SW480 (cell line): ENCODE measurements around the gene ANAPC13.

Experiments
- DNase-seq: peaks from one replicate; pipeline ENCODE4 v3.0.0-alpha.2; 2016; ENCODE audit warnings: low spot score

Gene ANAPC13, protein sequence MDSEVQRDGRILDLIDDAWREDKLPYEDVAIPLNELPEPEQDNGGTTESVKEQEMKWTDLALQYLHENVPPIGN

DNA sequence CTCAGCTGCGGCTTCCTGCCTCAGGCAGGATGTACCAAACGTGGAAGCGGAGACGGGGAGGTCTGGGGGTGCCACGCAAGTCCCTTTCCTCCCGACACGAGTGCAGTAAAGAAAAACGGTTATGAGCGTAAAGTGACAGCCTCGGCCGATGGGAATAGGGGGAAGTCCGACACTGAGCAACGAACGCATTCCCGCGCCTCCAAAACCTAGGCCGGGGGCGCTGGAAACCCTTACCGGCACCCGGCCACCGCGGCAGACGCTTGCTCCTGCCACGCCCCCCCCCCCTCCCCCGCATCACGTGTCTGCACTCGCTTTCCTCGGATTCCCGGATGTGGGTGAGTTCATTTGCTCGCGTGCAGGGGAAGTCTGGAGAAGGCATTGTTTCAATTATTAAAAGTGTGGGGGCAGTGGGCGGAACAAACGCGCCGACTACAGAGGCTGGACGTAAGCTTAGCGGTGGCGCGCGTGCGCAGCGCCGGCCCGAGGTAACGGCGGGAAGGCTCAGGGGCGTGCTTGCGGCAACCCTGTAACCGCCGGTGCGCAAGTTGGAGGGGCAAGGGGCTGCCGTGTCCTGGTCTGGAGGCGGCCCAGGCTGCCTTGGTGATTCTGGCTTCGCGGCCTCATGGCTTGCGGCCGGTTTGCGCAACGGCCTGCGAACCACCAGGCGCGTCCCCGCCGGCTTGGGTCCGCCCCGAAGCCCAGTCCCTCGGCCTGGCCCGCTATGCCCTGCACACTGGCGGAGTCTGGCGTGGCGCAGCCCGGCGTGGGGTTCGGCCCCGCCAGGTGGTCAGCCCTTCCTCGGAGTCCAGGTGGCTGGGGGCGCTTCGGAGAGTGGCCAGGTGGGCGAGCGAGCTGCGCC, at the start of gene ANAPC13, which contains the start of gene CEP63:
TSS of gene ANAPC13 (minus strand) at position 268 of the 859 bp plus-strand sequence. CDS start 3,081 bp downstream, outside the sequence.
TSS of gene CEP63 (plus strand) at position 340 of the 859 bp plus-strand sequence. CDS start 9,264 bp downstream, outside the sequence.
- DNase-seq, result peak; percentile 99

DNA sequence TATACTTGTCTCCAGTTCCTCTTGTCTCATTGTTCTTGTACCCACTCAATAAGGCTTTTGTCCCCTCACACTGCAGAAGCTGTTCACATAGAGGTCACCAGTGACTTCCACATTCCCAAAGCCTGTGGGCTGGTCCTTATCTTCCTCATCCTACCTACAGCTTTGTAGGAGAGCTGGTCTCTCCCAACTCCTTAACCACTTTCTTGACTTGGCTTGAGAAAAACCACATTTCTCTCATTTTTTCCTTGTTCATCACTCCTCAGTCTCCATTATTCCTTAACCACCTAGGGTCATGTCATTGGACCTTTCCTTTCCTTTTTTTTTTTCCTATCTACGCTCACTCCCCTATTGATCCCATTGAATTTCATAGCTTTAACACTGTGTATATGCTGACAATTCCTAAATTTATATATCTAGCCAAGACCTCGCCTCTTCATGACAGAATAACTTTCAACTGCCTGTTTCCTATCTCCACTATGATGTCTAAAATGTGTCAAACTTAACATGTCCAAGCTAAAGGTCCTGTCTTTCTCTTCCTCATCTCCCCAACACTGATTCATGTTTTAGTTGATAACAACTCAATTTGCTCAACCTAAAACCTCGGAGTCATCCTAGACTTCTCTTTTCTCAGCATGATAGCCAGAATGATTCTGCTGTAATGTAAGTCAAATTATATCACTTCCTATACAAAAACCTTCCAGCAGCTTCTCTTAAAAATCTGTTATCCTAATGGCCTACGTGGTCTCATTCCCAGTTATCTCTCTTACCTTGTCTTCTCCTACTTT, 49.6 kb upstream of the ANAPC13 start:
- DNase-seq, result no peak

DNA sequence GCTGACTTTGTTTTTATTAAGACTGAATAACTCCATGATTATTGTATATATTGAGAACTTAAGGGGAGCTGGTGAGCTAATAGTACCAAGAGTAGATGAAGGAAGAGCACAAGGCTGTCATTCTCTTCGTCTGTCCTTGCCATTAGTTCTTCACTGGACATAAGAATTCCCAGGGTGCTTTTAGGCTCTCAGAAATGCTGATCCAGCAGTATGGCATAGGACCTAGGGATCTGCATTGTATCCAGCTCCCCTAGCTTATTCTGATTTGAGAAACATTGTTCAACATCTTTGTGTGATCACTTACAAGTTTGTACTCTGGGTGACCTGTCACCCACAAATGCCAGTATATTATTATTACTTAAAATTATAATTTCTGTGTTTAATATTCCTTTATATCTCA, 47.7 kb upstream of the ANAPC13 start:
- DNase-seq, result no peak

DNA sequence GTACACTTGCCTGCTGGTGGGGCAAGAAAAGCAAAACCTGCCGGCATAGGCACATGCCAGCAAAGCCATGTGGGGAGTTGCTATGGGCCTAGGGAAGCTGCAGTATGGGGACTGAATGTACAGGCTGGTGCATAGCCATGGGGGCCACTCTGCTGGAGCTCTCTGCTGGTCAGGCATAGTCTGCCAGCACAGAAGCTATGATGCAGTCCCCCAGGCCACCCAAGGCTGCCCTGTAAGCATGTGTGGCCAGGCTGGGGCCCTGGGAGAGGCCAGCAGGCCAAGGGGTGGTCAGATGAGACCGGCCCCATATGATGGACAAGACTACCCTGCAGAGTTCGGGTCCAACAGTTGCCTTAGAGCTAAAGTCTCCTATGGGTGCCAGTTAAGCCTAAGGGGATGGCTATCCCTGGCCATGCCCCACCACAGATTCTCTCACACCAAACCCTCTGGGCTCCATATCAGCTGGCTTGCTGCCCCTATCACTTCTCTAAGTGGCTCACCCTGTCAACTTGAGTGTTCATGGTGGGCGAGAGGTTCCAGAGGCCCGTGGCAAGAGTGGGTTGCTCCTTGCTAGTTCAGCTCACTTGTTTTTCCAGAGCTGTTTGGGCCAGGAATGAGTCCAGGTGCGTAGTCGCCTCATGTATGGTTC, 41.9 kb upstream of the ANAPC13 start:
- DNase-seq, result no peak

DNA sequence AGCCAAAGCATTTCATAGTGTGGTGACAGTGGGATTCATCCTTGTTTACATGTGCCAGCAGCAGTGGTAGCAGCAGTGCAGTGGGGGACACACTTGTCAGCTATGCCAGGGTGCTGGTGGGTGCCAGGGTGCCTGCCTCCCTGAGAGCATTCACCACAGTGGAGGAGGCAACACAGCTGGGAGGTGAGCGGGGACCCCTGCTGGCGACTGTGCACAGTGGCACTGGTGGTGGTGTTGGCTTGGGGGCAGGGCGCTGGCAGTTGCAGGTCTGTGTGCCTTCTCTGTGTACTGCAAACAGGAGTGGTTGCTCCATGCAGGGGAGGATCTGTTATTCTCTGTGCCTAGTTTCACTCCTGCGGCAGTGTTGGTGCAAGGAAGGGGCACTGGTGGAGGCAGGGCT, 41.3 kb upstream of the ANAPC13 start:
- DNase-seq, result no peak

DNA sequence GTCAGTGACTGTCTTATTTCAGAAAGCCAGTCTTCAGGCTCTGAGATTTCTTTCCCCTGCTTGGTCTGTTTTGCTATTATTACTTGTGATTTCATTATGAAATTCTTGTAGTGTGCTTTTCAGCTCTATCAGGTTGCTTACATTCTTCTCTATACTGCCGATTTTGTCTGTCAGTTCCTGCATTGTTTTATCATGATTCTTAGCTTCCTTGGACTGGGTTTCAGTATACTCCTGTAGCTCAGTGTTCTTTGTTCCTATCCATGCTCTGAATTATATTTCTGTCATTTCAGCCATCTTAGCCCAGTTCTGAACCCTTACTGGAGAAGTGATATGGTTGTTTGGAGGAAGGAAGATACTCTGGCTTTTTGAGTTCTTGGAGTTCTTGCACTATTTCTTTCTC, 40.5 kb upstream of the ANAPC13 start:
- no peak for DNase-seq

DNA sequence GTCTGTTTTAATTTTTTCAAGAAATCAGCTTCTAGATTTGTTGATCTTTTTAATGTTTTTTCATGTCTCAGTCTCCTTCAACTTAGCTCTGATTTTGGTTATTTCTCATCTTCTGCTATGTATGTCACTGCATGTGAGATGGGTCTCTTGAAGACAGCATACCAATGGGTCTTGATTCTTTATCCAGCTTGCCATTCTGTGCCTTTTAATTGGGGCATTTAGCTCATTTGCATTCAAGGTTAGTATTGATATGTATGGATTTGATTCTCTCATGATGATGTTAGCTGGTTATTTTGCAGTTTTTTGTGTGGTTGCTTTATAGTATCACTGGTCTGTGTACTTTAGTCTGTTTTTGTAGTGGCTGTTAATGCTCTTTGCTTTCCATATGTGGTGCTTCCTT, 39.5 kb upstream of the ANAPC13 start:
- DNase-seq, result no peak

DNA sequence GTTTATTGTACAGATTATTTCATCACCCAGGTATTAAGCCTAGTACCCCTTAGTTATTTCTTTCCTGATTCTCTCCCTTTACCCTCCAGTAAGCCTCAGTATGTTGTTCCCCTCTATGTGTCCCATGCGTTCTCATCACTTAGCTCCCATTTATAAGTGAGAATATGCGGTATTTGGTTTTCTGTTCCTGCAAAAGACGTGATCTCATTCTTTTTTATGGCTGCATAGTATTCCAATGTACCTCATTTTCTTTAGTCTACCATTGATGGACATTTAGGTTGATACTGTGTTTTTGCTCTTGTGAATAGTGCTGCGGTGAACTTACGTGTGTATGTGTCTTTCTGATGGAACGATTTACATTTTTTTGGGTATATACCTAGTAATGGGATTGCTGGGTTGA, 36.8 kb upstream of the ANAPC13 start:
- DNase-seq, result no peak

DNA sequence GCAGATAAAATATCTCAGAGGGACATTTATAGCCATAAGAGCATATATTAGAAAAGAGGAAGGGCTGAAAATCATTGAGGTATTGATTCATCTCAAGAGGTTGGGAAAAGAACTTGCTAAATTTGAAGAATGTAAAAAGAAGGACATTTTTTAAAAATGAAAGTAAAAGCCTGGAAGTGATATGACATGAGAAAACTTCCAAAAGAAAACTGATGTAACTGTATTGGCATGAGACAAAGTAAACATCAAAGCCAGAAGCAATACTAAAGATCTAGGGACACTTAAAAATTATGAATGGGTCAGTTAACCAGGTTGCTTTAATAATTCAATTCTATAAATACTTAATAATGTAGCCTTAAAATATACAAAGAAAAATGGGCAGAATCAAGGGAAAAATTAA, 32.0 kb upstream of the ANAPC13 start:
- no peak for DNase-seq

DNA sequence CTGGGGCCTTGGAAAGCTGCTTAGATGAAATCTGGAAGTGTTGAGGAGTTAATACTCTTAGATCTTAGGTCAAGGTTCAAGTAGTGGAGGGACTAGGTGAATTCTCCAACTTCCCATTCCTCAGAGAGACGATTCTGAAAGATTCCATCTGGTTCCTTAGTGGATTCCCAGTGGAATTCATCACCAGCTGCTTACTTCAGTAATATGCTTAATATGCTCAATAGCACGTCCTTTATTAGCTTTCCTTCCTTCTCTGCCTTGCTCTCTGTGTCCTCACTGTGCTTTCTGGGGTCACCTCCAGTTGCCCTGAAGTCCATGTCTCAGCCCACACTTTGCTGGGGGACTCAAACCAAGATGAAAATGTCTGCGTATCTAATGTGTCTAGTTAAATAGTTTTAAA, 31.1 kb upstream of the ANAPC13 start:
- no peak for DNase-seq

DNA sequence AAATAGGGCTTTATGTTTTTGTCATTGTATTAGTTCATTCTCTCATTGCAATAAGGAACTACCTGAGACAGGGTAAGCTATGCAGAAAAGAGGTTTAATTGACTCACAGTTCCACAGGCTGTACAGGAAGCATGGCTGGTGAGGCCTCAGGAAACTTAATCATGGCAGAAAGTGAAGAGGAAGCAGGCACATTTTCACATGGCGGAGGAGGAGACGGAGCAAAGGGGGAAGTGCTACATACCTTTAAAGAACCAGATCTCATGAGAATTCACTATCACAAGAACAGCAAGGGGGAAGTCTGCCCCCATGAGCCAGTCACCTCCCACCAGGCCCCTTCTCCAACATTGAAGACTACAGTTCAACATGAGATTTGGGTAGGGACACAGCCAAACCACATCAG, 25.7 kb upstream of the ANAPC13 start:
- DNase-seq, result no peak

DNA sequence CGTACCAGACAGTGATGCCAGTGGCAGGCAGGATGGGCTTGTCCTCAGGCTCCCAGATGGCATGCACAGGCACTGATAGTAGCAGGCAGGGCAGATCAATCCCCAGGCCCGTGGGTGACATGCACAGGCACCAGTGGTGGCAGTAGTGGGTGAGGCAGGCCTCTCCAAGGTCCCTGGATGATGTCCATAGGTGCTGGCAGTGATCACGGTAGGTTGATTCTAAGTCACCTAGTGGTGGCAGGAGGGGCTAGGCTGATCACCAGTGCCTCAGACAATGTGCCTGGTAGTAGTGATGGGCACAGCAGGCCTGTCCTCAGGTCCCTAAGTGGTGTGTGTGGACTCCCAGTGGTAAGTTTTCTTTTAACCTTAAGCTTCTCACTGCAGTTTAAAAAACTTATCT, 19.7 kb upstream of the ANAPC13 start:
- DNase-seq, result no peak

DNA sequence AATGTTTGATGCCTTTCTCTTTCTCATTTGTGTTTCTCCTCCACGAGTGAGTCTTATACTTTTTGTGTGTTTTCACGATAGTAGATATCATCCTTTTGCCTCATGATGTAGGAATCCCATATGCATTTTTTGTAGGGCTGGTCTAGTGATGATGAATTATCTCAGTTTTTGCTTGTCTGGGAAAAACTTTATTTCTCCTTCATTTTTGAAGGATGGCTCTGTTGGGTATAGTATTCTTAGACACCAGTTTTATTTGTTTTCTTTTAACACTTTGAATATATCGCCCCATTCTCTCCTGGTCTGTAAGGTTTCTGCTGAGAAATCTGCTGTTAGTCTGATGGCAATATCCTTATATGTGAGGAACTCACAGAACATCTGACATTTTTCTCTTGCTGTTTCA, 18.3 kb upstream of the ANAPC13 start:
- DNase-seq, result no peak

DNA sequence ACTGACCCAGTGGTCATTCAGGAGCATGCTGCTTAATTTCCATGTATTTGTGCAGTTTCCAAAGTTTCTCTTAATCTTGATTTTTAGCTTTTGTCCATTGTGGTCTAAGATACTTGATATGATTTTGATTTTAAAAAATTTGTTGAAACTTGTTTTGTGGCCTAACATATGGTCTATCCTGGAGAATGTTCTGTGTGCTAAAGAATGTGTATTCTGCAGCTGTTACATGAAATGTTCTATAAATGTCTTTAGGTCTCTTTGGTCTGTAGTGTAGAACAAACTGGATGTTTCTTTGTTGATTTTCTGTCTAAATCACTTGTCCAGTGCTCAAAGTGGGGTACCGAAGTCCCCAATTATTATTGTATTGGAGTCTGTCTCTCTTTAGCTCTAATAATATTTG, 17.5 kb upstream of the ANAPC13 start:
- DNase-seq, result no peak

DNA sequence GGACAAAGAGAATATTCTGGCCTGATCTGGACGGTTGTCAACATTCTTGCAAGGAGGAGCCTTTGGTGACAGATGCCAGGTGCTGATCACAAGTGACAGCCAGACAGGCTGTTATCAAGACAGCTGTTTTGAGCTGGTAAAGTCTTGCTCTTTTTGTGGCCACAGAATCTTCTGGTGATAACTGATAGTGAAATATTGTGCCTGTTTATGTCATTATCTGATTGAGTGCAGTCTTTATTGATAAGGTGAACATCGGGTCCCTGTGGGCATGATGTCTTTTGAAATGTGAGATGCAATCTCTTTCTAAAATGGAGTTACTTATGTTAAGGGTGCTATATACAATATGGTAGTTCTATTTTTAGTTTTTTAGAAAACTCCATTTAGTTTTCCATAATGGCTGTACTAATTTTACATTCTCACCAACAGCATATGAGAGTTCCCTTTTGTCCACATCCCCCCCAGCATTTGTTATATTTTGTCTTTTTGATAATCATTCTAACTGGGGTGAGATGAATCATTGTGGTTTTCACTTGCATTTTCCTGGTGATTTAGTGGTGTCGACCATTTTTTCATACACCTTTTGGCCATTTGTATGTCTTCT, 10.8 kb upstream of the ANAPC13 start:
- DNase-seq, result no peak

DNA sequence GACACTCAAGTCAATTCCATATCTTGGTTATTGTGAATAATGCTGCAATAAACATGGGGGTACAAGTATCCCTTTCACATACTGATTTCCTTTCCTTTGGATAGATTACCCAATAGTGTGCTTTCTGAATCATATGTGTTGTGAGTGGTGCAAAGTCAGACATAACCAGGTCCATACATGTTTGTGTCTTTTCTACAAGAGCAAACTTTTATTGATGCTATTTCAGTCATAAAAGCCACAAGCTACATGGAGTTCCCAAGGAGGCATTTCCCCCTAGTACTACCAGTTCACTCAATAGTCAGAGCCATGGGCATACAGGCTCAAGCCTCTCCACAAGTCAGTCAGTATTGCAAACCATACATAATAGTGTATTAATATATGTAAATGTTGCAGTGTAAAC, 10.2 kb upstream of the ANAPC13 start:
- DNase-seq, result no peak

DNA sequence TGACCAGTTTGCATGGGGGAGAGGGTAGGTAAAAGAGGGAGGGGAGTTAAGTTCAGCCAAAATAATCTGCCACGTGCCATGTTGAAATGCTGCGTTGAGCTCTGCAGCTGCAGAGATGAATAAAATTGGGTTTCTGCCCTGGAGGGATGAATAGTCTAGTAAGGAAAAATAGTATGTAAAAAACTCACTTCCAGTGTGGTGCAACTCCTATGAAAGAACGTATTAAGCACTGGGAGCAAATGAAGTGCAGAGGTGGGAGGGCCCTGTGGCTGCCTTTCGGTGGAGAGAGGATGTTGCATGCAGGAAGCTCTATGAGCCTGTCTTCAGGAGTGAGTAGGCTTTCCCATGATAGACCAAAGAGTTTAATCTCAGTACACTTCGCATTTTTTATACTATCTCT, 8.7 kb upstream of the ANAPC13 start:
- no peak for DNase-seq

DNA sequence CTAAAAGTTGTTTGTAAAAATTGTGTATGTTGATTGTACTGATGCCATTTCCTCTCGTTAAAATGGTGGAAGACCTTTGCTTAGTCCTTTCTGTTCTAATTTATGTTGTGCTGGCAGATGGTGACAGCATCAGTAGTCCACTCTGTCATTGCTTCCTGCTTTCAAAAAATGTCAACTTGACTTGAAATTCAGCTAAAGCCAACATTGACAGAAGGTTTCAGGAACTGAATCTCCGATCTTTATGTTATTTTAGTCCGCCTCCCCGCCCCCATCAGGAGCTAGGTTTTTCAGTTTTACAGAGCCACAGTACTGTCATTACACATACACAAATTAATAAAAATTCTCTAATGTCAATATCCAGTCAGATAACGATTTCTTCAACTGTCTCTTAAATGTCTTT, 1.6 kb upstream of the ANAPC13 start:
- DNase-seq, result no peak

DNA sequence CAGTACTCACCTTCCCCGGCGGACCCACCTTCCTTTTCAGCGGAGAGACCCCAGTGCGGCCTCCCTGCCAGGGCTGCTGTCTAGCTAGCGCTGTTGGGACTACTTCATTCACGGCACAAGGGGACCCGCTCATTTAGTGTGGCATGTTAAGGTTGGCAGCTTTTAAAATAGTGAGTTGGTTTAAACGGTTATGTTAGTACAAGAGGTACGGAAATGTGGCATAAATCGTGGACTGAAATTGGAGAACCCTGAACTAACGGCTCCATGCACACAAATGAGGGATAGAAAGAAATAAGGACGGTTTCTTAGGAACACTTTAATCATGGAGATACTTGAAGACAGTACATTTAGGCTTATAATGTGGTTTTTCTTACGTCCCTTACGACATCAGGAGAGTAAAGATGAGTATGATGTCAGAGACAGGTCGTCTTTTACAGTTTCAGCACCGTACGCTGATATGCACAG, 824 bp upstream of the ANAPC13 start:
- peak; percentile 63 for DNase-seq

DNA sequence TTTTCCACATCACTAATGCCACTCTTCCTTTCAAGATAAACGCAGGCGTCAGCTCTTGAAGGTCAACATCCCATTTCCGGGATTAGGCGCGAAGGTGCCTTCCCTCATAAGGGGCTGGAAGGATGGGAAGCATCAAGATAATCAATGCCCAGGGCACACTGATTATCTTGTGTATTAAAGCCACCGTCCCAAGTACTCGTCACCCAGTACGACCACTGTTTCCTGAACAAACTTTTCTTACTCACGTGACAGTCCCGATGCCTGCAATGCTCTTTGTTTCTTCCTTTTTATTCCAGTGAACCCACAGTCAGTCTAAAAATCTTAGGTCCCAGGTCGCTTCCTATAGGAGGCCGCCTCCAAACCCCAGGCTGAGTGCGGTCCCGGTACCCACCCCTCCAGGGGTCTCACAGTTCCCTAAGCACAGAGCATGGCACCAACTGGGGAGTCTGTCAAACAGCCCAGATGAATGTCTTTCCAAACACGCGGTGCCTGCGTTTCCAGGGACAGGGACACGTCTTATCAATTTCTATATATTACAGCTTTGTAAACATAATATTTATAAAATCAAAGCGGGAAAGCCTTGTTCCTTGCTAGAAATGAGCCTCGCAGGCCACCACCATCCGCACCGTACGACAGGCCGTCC, 589 bp downstream of the ANAPC13 start:
- DNase-seq, result peak; percentile 28

DNA sequence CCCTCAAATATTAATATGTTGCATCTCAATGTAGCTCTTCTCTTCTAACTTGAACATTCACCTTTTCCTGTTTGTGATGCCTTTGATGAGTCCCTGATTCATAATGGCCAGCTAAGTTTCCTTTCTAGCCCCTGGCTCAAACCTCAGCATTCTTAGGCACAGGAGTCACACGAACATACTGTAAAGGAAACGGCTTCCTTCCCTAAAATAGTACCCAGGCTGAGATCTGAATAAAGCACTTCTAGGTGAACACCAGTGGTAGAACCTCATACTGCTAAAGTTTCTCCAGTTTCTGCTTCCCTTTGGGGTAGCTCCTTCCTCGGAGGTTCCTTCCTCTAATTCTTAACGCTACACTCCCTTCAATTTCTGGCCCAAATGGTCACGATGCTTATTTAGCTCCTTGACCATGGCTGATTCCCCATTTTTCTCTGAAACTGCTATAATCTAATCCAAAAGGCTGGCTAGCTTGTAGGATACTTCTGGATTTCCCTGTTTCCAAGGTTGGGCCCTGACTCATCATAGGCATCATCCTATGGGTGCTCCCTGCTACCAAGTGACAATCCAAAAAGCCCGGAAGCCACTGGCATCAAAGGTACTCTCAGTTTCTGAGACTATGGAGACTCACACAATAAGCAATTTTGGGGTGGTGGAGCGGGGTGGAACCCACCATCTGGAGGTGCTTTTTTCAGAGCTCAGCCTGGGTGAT, 2.4 kb downstream of the ANAPC13 start:
- no peak for DNase-seq
